ENCODE results near the gene PTPRQ. TPM values are rescaled to one million over a fixed set of nuclear protein-coding genes. Genes with fewer than 3 reads are reported as not detected.

Gene PTPRQ
- total and polyA plus RNA-seq, 4 donors = 0.26 to 11.7 (median 1.4) TPM

GRCh38 chr12:80493466-80493865 lies 49.4 kb downstream of the PTPRQ start:
- no peaks in the 10 kb centered on the region for H3K36me3 ChIP-seq (ENCODE audit: control insufficient read depth in 4 of 4, insufficient read depth in 4 of 4, low read length in 4 of 4)
- no peaks in the 10 kb centered on the region for H3K27me3 ChIP-seq (ENCODE audit: control insufficient read depth in 3 of 3, insufficient read depth in 3 of 3, low read length in 2 of 3)
- H3K4me1 ChIP-seq (ENCODE audit: control insufficient read depth in 5 of 5, insufficient read depth in 5 of 5, low read length in 5 of 5) = no peaks in the 10 kb centered on the region
- peaks cover 0 to 2% (median 0%) of the 10 kb centered on the region in 4 donors for H3K9me3 ChIP-seq (ENCODE audit: control insufficient read depth in 4 of 4, insufficient read depth in 3 of 4, low read length in 3 of 4)
- H3K4me3 ChIP-seq = no peak overlapping the region
- ATAC-seq (ENCODE audit: insufficient read depth, low FRiP score) = no peak
- DNase-seq = no peak
- TF ChIP-seq CTCF (IDR thresholded peaks at IDR 0.05; ENCODE audit: control extremely low read depth, extremely low read depth) = no peak
- no peak overlapping the region for H3K27ac ChIP-seq (ENCODE audit: low read depth in 1 of 2, low read length in 1 of 2)
- 79 to 92% methylated on average over 2 of the region's 2 CpGs for WGBS, 2 donors
- no peak overlapping the region for H3K9ac ChIP-seq (ENCODE audit: insufficient read depth in 1 of 2, low read length in 2 of 2)

- ATAC-seq (ENCODE audit: insufficient read depth, low FRiP score) = no peak
- WGBS, 2 donors = 73 to 83% methylated on average over 1 of the region's 1 CpG
- Histone ChIP-seq H3K27me3 (ENCODE audit: control insufficient read depth in 3 of 3, insufficient read depth in 3 of 3, low read length in 2 of 3) (no peaks in the 10 kb centered on the region), H3K9me3 (ENCODE audit: control insufficient read depth in 4 of 4, insufficient read depth in 3 of 4, low read length in 3 of 4) (no peaks in the 10 kb centered on the region), H3K4me1 (ENCODE audit: control insufficient read depth in 5 of 5, insufficient read depth in 5 of 5, low read length in 5 of 5) (no peaks in the 10 kb centered on the region), H3K27ac (ENCODE audit: low read depth in 1 of 2, low read length in 1 of 2) (no peak overlapping the region), H3K4me3 (no peak overlapping the region), H3K36me3 (ENCODE audit: control insufficient read depth in 4 of 4, insufficient read depth in 4 of 4, low read length in 4 of 4) (no peaks in the 10 kb centered on the region), H3K9ac (ENCODE audit: insufficient read depth in 1 of 2, low read length in 2 of 2) (no peak overlapping the region)
- DNase-seq = no peak
- no peak for TF ChIP-seq CTCF (IDR thresholded peaks at IDR 0.05; ENCODE audit: control extremely low read depth, extremely low read depth)
Measured at GRCh38 chr12:80494836-80495235, 50.8 kb downstream of the PTPRQ start.

GRCh38 chr12:80498059-80498728 lies 54.2 kb downstream of the PTPRQ start:
- Histone ChIP-seq H3K36me3 (ENCODE audit: control insufficient read depth in 4 of 4, insufficient read depth in 4 of 4, low read length in 4 of 4) (no peaks in the 10 kb centered on the region), H3K4me3 (no peak overlapping the region), H3K27ac (ENCODE audit: low read depth in 1 of 2, low read length in 1 of 2) (no peak overlapping the region), H3K9ac (ENCODE audit: insufficient read depth in 1 of 2, low read length in 2 of 2) (no peak overlapping the region), H3K9me3 (ENCODE audit: control insufficient read depth in 4 of 4, insufficient read depth in 3 of 4, low read length in 3 of 4) (no peaks in the 10 kb centered on the region), H3K27me3 (ENCODE audit: control insufficient read depth in 3 of 3, insufficient read depth in 3 of 3, low read length in 2 of 3) (no peaks in the 10 kb centered on the region), H3K4me1 (ENCODE audit: control insufficient read depth in 5 of 5, insufficient read depth in 5 of 5, low read length in 5 of 5) (no peaks in the 10 kb centered on the region)
- DNase-seq (no peak), ATAC-seq (ENCODE audit: insufficient read depth, low FRiP score) (no peak)
- no peak for TF ChIP-seq CTCF (IDR thresholded peaks at IDR 0.05; ENCODE audit: control extremely low read depth, extremely low read depth)
- WGBS, 2 donors = 39 to 42% methylated on average over 2 of the region's 2 CpGs
